ENCODE results near the gene CCT8L2.
"Not testable (repeated sequence)": the region's sequence is repeated elsewhere in the genome, so short reads cannot be mapped to it uniquely, and the experiment has no call there.

The CCT8L2 gene

GRCh38 chr22:16557511-16557910, 35.1 kb downstream of the CCT8L2 start:
- DNase-seq, result not testable (repeated sequence)

DNA sequence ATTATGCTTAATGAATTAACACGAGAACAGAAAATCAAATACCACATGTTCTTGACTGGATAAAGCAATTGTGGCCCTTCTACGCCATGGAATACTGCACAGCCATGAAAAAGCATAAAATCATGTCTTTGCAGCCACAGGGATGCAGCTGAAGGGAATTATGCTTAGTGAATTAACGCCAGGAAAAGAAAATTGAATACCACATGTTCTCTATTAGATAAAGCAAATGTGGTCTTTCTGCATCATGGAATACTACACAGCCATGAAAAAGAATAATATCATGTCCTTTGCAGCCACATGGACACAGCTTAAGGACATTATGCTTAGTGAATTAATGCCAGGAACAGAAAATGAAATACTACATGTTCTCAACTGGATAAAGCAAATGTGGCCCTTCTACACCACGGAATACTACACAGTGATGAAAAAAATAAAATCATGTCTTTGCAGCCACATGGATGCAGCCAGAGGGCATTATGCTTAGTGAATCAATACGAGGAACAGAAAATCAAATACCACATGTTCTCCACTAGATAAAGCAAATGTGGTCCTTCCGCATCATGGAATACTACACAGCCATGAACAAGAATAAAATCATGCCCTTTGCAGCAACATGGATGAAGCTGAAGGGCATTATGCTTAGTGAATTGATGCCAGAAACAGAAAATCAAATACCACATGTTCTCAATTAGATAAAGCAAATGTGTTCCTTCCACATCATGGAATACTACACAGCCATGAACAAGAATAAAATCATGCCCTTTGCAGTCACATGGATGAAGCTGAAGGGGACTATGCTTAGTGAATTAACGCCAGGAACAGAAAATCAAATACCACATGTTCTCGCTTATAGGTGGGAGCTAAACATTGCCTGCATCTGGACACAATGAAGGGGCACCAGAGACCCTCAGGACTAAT, 37.3 kb downstream of the CCT8L2 start:
- not testable (repeated sequence) for DNase-seq

DNA sequence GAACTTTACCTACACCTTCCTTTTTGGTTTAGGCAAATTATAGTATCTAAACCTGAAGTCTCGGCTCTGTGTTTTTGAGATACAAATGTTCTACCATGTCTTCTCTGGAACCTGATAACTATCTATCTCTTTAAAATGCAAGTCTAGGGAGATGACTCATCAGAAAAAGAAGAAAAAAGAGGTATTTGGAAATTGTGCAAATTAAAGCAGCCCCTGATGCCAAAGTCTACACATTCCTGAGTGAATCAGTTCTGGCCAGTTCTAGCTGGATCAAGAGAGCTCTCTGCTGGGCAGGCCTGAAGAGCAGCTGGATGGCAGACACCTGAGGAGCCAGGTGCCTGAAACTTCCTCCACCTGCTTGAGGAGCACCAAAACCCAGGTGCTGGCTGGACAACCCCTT, 49.3 kb downstream of the CCT8L2 start:
- DNase-seq, result not testable (repeated sequence)
